ENCODE measurements around the gene MTMR1.

The MTMR1 gene

DNA sequence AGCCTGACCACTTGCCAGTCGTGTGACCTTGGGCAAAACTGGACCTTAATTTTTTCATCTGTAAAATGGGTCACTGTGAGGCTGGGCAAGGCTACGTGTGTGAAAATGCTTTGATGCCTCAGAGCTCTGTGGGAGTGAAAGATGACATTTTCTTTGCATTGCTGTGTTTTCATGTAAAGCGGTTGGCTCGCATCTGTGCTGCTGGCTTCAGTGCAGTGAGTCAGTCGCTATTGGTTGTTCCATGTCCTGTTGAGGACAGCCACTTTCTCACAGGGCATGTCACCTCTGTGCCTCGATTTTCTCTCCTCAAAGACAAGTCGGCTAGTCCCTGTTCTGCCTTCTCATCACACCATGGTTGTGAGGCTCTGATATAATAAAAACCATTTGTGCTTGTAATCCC lies 4.4 kb downstream of the MTMR1 start:
- DNase-seq: no peak

DNA sequence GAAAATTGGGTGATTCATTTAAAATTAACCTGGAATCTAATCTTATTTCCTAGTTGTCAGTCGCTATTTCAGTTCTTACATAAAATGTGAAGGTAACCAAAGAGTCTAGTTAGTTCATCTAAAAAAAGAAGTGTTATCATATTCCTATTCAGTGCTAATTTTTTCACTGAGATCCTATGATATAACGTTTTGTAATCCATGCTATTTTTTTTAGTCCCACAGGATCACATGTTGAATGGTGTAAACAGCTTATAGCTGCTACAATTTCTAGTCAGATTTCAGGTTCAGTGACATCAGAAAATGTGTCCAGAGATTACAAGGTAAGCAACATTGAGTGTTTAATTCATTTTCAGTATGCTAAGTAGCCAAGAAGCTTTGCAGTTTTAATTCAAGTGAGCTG lies 5.8 kb downstream of the MTMR1 start:
- DNase-seq: peak; percentile 42 to 63

DNA sequence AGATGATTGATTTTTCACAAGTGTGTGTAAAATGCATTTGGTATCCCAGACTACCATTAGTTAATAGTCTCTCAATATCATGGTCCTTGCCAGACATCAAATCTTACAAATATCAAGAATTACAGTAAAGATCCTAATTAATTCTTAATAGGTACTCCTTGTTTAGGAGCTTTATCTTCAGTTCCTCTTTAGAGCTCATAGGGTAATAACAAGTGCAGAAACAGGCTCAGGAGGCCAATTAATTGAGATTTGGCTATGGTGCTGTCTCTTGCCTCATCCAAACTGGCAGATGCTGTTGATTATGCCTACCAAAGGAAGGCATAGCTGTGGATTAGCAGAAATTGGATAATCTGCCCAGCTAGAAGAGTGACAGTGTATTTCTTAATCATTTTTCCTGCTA lies 6.9 kb downstream of the MTMR1 start:
- DNase-seq: peak in 1 of 2 donors; percentile 7

DNA sequence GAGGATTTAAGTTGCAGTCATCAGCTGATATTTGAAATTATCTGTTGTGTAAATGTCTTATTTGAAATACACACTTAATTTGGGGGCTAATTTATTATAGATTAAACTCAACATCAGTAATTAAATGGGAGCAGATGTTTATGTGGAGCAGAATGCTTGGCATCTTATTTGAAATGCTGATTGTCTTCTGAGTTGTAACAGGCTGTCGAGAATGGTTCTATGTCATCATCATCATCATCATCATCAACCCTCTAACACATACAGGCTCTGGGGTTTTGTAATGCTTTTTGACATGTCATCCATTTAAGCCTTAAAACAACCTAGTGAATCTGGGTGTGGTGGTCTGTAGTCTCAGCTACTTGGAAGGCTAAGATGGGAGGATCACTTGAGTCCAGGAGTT lies 8.2 kb downstream of the MTMR1 start:
- no peak for DNase-seq

DNA sequence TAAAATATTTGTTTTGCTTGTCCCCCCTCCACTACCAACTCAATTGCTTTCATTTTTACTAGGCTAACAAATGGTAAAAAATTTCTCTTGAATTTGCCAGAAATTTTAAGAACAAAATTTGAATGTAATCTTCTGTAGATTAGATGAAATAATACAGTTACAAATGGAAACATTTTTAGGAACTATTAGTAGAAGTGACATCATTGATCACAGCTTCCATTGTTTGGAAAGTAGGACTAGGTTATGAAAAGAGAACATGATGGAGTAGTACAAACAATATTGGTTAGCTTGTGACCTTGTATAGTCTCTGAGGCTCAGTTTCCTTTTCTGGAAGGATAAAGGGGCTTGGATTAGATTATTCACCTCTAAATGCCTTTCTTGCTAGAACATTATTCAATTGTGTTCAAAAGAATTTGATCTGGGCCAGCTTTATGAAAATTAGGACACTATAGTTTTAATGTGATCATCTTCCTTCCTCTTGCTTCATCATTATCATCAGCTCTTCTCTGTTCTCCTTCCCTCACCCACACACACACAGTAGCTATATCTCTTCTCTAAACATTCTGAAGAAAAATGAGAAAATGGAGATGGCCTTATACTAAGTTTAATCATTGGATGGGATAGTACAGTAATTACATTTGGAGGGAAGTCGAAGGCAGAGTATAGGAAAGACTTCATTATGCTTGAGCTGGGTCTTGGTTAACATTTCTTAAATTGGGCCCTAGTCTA lies 9.9 kb downstream of the MTMR1 start:
- DNase-seq: peak; percentile 34 to 63

DNA sequence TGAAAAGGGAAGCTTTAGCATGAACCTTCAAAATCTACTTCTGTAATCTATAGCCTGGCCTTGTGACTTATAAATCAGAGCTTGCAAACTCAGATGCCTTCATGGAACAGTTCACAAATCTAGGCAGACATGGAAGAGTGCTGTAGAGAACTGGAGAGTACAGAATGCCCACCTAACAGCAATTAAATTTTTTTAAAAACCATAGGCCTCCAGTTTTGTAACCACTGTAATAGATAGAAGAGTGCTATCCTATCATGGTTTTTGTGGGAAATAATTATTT lies 10.4 kb downstream of the MTMR1 start:
- peak in 1 of 2 donors; percentile 60 for DNase-seq

DNA sequence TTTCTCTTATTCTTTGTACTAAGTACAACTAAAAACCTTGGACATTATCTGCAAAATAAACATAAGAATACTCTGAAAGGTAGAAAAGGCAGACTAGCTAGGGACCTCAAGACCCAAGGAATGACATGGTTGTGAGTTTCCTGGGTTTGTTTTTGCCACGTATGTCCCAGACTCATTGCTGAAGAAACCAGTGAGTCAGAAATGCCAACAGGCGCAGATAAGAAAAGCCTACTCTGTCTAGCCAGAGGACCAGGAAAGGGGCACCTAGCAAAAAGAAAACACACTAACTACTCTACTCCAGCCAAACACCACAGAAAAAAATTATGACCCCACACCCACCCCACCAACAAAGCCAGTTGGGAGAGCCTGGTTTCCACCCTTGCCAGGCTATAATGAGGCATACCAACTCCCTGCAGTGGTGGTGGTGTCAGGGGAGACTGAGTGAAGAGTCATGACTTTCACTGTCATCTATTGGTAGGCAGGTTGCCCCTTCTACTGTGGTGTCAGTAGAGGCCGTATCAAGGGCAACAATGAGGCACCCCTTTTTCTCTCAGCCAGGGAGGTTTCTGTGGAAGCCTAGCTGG lies 10.9 kb downstream of the MTMR1 start:
- DNase-seq: peak in 1 of 2 donors; percentile 44

DNA sequence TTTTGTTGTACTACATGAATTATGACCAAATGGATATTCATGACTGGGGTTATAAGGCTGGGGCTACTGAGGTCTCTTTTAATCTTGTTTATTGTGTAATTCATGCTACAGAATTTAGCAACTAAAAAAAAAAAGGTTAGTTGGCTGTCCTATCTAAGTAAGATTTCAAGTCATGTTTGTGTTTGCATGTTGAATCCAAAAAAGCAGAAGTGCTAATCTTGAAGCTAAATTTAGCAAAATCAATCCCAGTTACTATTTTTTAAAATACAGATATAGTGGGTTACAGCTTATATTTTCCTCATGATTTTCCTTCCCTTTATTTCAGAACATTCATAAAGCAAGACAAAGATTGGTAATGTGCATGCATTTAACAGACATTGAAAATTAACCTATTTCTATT lies 19.4 kb downstream of the MTMR1 start:
- DNase-seq: peak in 1 of 2 donors; percentile 17

DNA sequence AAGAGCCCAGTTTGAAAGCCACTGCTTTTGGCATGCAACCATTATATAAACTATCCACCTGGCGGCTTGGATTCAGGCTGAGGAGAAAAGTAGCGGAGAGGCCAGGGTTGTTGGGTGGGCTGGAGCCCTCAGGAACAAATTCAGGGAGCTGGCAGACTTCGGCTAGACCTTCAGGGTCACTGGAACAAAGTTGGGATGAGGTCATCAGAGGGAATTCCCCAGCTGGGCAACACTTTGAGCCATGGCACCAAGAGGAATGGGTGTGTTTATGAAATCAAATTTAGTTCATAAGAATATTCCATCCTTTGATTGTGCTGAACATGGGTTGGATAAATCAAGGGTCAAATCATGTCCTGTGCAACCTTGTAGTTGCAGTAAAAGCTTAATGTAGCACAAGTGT lies 22.0 kb downstream of the MTMR1 start:
- DNase-seq: peak in 1 of 2 donors; percentile 24

DNA sequence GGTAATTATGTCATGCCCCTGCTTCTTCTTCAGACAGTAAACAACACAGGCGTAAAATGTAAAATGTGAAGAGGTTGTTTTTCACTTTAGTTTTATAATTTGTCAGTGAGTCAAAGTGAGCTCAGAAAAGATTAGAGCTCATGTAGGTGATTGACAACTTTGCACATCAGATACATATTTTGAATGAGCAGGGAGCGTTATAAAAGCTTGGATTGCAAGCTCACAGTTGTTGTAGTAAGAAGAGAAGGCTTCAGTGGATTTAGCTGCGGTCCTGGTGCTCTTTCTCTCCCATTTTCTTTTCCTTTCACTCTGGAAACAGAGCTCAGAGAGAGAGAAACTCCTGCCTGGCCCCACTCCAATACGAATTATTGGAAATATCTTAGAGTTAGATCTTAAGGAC lies 26.4 kb downstream of the MTMR1 start:
- no peak for DNase-seq

DNA sequence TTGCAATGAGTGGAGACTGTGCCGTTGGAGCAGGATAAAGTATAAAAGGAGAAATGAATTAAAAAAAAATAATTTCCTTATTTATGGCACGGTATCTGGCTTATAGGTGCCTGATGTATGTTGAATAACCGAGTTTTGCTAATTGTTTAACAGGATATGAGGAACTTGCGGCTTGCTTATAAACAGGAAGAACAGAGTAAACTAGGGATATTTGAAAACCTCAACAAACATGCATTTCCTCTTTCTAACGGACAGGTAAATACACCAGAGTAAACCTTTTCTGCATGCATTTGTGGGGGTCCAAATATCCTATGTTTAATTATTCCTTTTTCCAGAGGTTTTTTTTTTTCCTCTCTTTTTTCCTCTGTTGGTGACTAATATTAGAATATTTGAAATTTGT lies 36.8 kb downstream of the MTMR1 start:
- DNase-seq: no peak

DNA sequence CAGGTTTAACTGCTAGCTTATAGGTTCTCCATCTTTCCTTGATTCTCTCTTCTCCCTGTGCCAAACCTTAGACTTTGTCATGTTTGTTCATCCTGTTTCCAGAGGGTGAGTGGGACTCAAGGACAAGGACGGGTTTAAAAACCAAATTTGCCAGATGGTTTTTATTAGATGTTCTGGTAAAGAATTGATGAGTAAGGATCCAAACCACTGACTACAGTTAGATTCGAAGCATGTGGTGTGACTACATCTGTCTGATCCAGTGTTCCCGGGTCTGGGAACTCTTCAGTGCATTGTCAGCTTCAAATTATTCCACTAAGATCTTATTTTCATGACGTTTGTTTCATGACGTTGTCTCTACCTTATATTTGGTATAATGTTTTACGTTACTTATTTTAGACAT lies 37.5 kb downstream of the MTMR1 start:
- no peak for DNase-seq

DNA sequence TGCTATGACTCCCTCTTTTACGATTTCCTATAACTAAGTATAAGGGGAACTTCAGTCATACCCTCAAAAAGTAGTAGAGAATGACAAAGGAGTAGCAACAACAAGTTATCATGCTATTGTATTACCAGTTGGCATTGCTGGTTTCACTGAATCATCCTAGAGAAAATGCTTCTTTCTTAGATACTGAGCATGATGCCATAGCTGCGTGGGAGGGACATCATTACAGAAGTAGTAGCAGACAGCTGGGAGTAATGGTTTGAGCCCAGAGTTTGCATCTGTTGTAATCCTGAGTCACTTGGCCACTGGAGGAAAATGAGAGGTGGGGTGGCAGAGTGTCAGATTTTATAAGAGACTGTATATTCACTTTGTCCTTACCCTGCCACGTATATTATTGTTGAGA lies 38.6 kb downstream of the MTMR1 start:
- DNase-seq: peak; percentile 89 to 93

DNA sequence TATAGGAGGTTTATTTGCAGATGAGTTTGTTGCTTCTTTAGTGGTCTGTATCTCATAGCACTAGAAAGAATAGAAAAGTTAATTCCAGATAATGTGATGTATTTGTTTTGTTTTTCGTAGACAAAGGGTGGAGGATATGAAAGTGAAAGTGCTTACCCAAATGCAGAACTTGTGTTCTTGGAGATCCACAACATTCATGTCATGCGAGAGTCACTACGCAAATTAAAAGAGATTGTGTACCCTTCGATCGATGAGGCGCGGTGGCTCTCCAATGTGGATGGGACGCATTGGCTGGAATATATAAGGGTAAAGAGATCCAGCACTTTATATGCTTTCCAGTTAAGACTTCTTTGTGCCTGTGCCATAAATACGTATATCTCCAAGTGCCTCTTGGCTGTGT lies 43.3 kb downstream of the MTMR1 start:
- peak; percentile 7 to 22 for DNase-seq

DNA sequence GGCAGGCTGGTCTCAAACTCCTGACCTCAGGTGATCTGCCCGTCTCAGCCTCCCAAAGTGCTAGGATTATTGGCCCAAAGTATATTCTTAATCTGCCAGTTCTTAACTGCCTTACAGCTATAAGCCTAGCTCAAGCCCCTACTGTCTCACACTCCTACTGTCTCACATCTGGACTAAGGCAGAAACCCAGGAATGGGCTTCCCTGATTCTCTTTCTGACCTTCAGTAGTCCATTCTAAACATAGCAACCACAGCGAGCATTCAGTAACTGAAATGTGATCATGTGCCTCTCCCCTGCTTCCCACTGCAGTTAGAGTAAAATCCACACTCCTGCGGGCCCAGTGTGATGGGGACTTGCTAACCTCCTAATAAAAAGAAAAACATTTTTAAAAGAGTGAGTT lies 58.9 kb downstream of the MTMR1 start:
- no peak for DNase-seq

DNA sequence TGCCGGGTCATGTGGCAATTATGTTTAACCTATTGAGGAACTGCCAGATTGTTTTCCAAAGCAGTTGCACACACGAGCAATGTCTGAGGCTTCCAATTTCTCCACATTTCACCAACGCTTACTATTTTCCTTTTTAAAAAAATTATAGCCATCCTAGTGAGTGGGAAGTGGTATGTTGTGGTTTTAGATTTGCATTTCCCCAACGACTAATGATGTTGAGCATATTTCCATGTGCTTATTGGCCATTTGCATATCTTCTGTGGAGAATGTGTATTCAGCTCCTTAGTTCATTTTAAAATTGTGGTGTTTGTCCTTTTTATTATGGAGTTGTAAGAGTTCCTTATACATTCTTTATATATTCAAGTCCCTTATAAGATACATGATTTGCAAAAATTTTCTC lies 60.2 kb downstream of the MTMR1 start:
- no peak for DNase-seq

DNA sequence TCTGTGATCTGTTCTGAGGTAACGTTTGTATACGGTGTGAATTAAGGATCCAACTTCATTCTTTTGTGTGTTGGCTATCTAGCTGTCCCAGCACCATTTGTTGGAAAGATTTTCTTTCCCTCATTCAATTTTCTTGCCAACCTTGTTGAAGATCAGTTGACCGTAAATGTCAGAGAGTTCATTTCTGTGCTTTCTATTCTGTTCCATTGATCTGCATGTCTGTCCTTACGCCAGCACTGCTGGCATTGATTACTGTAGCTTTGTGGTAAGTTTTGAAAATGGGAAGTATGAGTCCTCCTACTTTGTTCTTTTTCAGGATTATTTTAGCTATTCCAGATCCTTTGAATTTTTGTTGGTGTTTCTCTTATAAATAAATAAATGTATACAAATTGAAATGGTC lies 60.8 kb downstream of the MTMR1 start:
- no peak for DNase-seq

DNA sequence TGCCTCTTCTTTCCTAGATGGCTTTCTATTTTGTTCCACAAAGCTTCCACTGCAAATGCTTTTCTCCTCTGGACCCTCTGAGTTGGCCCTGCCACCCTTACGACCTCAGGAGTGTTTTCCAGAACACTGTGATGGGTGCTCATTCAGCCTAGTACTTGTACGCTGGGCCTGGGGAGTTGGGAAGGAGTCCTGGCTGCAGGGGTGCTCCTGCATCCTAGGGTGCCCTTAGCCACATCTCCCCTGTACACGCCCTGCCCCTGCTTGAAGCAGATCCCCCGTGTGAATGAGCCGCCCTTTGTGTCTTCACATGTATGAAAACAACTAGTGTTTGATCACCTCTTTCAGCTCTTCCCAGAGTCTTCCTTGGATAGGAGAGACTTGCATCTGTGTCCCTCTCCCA lies 64.2 kb downstream of the MTMR1 start:
- DNase-seq: no peak

DNA sequence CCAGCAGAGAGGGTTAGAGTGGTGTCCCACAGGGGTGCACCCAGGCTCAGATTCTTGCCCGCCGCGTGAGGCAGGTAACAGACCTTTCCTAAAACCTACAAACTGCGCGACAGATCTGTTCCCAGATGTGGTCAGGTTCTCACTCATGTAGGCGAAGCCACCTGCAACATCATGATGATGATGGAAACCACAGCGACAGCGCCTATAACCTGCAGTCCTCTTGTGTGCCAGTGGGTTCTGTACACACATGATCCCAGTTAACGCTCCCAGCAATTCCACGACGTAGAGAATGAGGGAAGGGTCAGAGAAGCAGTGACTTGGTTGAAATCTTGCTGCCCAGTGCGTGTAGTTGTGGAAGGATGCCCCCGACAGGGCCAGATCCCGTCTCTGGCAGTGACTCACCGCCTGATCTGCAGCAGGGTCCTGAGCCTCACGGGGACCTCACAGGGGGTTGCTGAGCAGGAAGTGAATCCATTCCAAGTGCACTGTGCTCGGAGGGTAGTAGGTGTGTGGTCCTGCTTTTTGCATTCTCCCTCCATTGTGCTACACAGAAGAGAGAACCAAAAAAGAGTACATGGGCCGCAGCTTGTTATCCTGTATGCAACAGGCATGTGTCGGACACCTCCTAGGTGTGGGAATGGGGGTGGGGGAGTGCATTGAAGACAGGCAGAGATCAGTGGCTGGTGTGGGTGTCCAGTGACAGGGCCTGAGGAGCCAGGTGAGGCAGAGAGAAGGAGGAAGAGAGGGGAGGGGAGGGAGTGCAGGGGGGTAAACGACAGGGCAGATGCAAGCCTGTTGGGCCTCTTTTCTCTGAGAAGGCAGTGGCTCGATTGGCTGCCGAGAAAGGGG lies 66.6 kb downstream of the MTMR1 start:
- DNase-seq: no peak

DNA sequence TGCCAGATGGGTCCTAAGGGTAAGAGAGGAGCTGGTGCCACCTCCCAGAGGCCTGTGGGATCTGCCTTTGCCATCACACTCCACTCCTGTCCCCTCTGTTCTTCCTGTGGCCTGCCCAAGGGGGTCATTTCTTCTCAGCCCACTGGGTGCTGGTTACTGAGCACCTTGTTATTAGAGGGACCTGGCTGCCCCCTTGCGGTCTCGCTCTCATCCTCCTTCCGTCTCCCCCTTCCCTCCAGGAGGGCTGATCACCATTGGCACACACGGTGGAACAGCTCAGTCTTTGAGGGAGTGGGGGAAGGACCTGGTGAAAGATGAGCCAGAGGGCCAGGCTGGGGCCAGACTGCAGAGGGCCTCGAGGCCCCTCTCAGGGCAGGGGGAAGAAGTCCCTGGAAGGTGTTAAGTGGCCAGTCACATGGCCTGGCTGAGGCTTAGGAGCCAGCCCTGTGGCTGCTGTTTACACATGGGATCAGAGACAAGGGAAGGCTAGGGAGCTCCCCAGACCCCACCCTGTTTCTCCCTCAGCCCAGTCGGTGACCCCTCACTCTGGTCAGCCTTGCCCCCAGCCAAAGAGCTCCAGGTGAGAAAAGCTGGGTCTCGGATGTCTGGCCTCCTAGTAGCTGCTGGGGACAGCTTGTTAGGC lies 68.1 kb downstream of the MTMR1 start:
- no peak for DNase-seq

DNA sequence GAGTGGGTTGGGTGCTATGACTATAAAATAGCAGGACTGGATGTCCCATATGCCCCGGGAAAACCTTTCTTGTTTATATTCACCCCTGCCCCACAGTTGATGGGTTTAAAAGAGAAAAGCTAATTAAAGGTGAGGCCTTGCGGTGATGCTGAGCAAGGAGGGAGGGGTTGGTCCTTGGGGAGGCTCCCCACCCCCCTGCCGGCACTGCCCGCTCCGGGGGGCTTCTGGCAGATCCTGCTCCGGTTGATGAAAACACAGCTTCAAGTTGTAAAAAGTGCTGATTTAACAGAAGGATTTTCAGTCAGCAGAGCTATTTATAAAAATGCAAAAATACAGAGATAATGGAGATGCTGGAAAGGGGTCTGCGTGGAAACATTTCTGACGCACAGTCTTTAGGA lies 68.6 kb downstream of the MTMR1 start:
- no peak for DNase-seq

DNA sequence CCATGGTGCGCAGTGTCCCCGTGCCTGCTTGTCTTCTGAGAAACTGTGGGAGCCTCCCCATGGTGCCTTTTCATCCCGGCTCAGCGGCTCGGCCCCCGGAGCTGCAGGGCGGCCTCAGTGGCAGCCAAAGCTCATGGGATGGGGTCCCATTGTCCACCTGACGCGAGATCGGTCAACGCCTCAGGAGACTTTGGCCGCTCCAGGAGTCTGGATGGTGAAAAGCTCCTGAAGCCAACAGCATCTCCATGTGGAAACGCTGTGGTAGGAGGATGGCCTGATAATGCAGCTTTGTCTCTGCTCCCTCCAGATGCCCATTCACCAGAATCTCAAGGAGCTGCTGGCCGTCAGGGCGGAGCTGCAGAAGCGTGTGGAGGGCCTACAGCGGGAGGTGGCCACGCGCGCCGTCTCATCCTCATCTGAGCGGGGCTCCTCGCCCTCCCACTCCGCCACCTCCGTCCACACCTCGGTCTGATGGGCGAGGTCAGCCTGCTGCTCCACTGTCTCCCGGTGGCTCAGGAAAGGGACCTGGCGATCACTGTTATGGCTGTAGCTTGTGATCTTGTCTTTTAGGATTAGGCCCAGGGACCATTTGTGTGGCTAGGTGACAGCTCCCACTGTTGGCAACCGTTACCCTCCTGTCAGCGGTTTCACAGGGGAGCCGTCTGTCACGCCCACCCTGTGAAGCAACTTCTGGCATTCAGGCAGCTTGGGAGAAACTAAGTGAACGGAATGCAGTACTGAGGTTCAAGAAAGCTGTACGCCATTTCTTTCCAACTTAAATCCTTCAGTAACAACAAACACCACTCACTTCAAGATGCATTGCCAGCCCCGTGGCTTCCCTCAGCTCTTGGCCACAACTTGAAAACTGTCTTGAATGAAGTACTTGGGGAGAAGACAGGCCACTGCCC lies 69.3 kb downstream of the MTMR1 start:
- no peak for DNase-seq
